ENCODE results near the gene CCSER1. TPM values are rescaled to one million over a fixed set of nuclear protein-coding genes. Genes with fewer than 3 reads are reported as not detected.

The CCSER1 gene
- total RNA-seq, 1 experiment from 2014 or later: 0.05 TPM

GRCh38 chr4:90816754-90817153, 689.6 kb downstream of the CCSER1 start:
- DNase-seq (ENCODE audit: low read depth, low spot score) (no peak), ATAC-seq (no peak)
- ChIA-PET CTCF (no interaction called here), POLR2A (no interaction called here)
- H3K27me3 ChIP-seq (ENCODE audit: control insufficient read depth, insufficient read depth, low read length): no peaks in the 10 kb centered on the region
- no peaks in the 10 kb centered on the region for H3K9me3 ChIP-seq (ENCODE audit: control insufficient read depth, insufficient read depth, low read depth, low read length)
- in situ Hi-C loops (cut with HindIII; ENCODE audit: low pct_unique_long_range_greater_than_20kb, low sequenced_read_pairs) (no loop called here), intact Hi-C loops (cut with micrococcal nuclease; ENCODE audit: unreplicated experiment) (no loop called here)
- BruUV-seq (replicated peaks): no TSS peak
- H3K4me3 ChIP-seq (ENCODE audit: low read depth in 2 of 2, low read length in 2 of 2): no peak overlapping the region
- TF ChIP-seq CTCF (IDR thresholded peaks at IDR 0.05) (no peak), POLR2AphosphoS5 (IDR thresholded peaks at IDR 0.05; ENCODE audit: low read depth, low read length) (no peak), TCF7L2 (IDR thresholded peaks at IDR 0.05; ENCODE audit: low read depth, low read length) (no peak), REST (IDR thresholded peaks at IDR 0.05; ENCODE audit: insufficient read depth in 1 of 2, low read depth in 2 of 2, low read length in 1 of 2) (no peak), SIN3A (IDR thresholded peaks at IDR 0.05; ENCODE audit: borderline replicate concordance, insufficient read depth, low read depth, low read length) (no peak)
- no peaks in the 10 kb centered on the region for H3K36me3 ChIP-seq (ENCODE audit: control insufficient read depth, insufficient read depth, low read length)
- no peaks in the 10 kb centered on the region for H3K4me1 ChIP-seq (ENCODE audit: control insufficient read depth, insufficient read depth, low read length)
- no peak overlapping the region for H3K27ac ChIP-seq (ENCODE audit: low read length)

DNA sequence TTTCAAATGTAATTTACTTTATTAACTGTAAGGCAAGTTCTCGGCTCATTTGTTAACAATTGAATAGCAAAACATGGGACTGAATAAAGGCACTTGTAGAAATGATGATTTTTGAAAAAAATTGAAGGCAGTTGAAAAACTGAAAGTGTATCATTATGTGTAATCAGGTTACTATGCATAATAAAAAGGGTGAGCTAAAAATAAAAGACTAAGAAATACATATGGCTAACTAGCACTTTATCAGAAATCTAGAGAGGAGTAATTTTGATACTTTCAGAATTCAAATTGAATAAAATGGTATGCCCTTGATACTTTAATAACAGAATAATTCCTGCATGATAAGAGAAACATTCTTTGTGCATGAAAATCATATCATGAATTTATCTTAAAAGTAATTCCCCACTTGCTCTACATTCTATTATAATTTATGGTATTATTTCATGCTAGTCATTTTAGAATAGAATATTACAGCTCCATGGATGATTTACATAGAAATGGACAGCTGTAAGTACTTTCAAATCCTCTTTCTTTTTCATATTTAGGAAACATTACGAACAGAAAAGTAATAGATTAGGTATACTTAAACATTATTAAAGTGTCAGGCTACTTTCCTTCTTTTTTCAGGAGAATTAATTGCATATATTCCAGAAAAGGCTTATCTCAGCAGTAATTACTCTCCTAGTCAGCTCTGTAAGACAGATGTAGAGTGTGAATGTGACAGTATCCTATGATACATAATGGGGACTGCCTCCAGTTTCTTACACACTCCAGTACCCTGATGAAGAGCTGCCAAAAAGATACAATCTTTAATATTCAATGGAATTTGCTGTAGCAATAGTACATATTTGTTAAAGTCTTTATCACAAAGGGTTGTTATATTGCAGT, 697.3 kb downstream of the CCSER1 start:
- Histone ChIP-seq H3K4me1 (ENCODE audit: control insufficient read depth, insufficient read depth, low read length) (no peaks in the 10 kb centered on the region), H3K9me3 (ENCODE audit: control insufficient read depth, insufficient read depth, low read depth, low read length) (no peaks in the 10 kb centered on the region), H3K36me3 (ENCODE audit: control insufficient read depth, insufficient read depth, low read length) (no peaks in the 10 kb centered on the region), H3K27ac (ENCODE audit: low read length) (no peak overlapping the region), H3K27me3 (ENCODE audit: control insufficient read depth, insufficient read depth, low read length) (no peaks in the 10 kb centered on the region), H3K4me3 (ENCODE audit: low read depth in 2 of 2, low read length in 2 of 2) (no peak overlapping the region)
- DNase-seq (ENCODE audit: low read depth, low spot score) (no peak), ATAC-seq (no peak)
- in situ Hi-C loops (cut with HindIII; ENCODE audit: low pct_unique_long_range_greater_than_20kb, low sequenced_read_pairs): no loop called here
- ChIA-PET CTCF (no interaction called here), POLR2A (no interaction called here)
- BruUV-seq (replicated peaks): no TSS peak
- TF ChIP-seq CTCF (IDR thresholded peaks at IDR 0.05) (no peak), TCF7L2 (IDR thresholded peaks at IDR 0.05; ENCODE audit: low read depth, low read length) (no peak), SIN3A (IDR thresholded peaks at IDR 0.05; ENCODE audit: borderline replicate concordance, insufficient read depth, low read depth, low read length) (no peak), REST (IDR thresholded peaks at IDR 0.05; ENCODE audit: insufficient read depth in 1 of 2, low read depth in 2 of 2, low read length in 1 of 2) (no peak), POLR2AphosphoS5 (IDR thresholded peaks at IDR 0.05; ENCODE audit: low read depth, low read length) (no peak)
- intact Hi-C loops (cut with micrococcal nuclease; ENCODE audit: unreplicated experiment): no loop called here
